GM21526 (cell line): ENCODE measurements around the gene CDH24.
"Not testable (repeated sequence)": the region's sequence is repeated elsewhere in the genome, so short reads cannot be mapped to it uniquely, and the experiment has no call there.

Experiments used
- ATAC-seq: cut with Tn5 transposase; IDR thresholded peaks from one replicate; pipeline ENCODE4 v1.9.1; 2021; ENCODE audit warnings: moderate library complexity; ENCODE audit not compliant: unreplicated experiment, low FRiP score

The CDH24 gene

GRCh38 chr14:23023795-23024152 is 33.5 kb downstream of the CDH24 start:
- no peak for ATAC-seq

- no peak for ATAC-seq
Measured at GRCh38 chr14:23023022-23023794, 34.1 kb downstream of the CDH24 start.

GRCh38 chr14:23021889-23022442 is 35.4 kb downstream of the CDH24 start:
- no peak for ATAC-seq

- ATAC-seq: no peak
Measured at GRCh38 chr14:23021434-23021833, 35.9 kb downstream of the CDH24 start.

GRCh38 chr14:23020143-23021128 is 36.9 kb downstream of the CDH24 start:
- no peak for ATAC-seq

- no peak for ATAC-seq
Measured at GRCh38 chr14:23018107-23018506, 39.2 kb downstream of the CDH24 start.

- ATAC-seq: no peak
Measured at GRCh38 chr14:23017091-23017490, 40.2 kb downstream of the CDH24 start.

GRCh38 chr14:23015618-23016017 is 41.7 kb downstream of the CDH24 start:
- no peak for ATAC-seq

GRCh38 chr14:23013749-23014054 is 43.6 kb downstream of the CDH24 start:
- ATAC-seq: not testable (repeated sequence)

- no peak for ATAC-seq
Measured at GRCh38 chr14:23013054-23013748, 44.1 kb downstream of the CDH24 start.

- ATAC-seq: no peak
Measured at GRCh38 chr14:23009939-23010726, 47.2 kb downstream of the CDH24 start, which contains the start of gene C14orf93. Gene C14orf93, minus strand, starts transcription at chr14:23010143. Its CDS starts 11,120 bp downstream, at chr14:22999023.

GRCh38 chr14:23009483-23009938 is 47.8 kb downstream of the CDH24 start:
- no peak for ATAC-seq

- ATAC-seq: no peak
Measured at GRCh38 chr14:23008831-23009230, 48.5 kb downstream of the CDH24 start.

- peak; percentile 90 for ATAC-seq
Measured at GRCh38 chr14:23006544-23007419, 50.5 kb downstream of the CDH24 start.

- no peak for ATAC-seq
Measured at GRCh38 chr14:23006188-23006534, 51.2 kb downstream of the CDH24 start.

GRCh38 chr14:23005451-23006187 is 51.7 kb downstream of the CDH24 start:
- ATAC-seq: no peak

GRCh38 chr14:23004274-23004673 is 53.0 kb downstream of the CDH24 start:
- ATAC-seq: not testable (repeated sequence)

- no peak for ATAC-seq
Measured at GRCh38 chr14:23002592-23002991, 54.7 kb downstream of the CDH24 start.
